H4 (cell line): ENCODE measurements around the gene RAB9A. TPM values are rescaled to one million over a fixed set of nuclear protein-coding genes. Genes with fewer than 3 reads are reported as not detected.
"Not testable (repeated sequence)": the region's sequence is repeated elsewhere in the genome, so short reads cannot be mapped to it uniquely, and the experiment has no call there.

Source experiments
- DNase-seq: peaks from one replicate; pipeline ENCODE4 v3.0.0-alpha.2; 2015; ENCODE audit warnings: low spot score
- total RNA-seq: library from RNA; depleted of rRNA; stranded (reverse); fragments of >200 nt; shearing (Covaris generic); gene quantifications from 2 replicates; pipeline ENCODE4 v1.2.3, GENCODE V29; 2014

Gene RAB9A
- total RNA-seq, 1 experiment from 2014 or later = 131 TPM

DNA sequence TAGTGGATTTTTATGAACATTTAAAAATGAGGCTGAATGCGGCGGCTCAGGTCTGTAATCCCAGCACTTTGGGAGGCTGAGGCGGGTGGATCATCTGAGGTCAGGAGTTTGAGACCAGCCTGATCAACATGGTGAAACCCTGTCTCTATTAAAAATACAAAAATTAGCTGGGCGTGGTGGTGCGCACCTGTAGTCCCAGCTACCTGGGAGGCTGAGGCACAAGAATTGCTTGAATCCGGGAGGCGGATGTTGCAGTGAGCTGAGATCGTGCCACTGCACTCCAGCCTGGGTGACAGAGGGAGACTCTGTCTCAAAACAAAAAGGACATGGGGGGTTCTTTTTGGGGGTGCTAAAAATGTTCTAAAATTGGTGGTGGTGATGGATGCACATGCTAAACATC lies 19.2 kb upstream of the RAB9A start:
- not testable (repeated sequence) for DNase-seq

DNA sequence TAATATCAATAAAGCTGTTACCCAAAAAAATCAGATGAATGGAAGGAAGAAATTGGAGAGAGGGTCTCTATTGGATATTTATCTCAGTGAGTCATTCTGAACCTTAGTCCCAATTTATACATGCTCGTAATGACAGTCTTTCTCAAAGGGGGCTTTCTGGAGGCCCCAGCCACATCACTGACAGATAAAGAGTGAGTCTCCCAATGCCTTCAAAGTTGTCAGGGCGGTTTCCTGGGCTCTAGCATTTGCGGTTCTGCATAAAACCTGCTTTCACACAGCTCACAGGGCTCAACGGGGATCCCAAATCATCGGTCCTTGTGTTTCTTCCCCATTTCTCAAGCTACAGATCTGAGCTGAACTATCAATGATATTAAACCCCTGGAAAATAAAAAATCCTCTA lies 18.7 kb upstream of the RAB9A start:
- DNase-seq = no peak

DNA sequence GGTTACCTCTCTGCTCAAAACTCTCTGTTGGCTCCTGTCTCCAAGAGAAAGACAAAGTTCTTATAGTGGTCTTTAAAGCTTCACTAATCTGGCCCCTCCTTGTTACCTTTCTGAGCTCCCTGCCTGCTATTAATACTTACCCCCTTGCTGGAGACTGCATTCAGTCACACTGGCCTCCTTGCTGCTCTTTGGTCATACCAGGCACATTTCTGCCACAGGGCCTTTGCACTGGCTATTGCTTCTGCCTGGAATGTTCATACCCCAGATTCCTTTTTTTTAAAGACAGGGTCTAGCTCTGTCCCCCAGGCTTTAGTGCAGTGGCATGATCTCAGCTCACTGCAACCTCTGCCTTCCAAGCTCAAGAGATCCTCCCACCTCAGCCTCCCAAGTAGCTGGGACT lies 15.9 kb upstream of the RAB9A start:
- DNase-seq = no peak

DNA sequence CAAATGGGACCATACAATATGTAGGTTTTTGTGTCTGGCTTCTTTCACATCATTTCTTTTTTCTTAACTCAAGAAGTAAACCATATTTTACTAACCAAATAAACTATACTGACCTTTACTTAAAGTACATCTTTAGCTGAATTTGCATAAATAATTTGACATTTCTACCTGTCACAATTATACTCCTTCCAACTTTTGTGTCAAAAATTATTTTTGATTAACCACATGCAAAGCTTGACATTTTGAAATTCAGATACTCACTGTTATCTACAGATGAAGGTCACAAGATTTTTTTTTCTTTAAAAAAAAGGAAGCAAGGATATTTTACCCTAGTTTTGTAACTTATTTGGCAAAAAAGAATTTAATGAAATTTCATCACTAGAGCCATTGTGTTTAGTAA lies 12.0 kb upstream of the RAB9A start:
- DNase-seq = no peak

GRCh38 chrX:13679700-13680099 lies 9.2 kb upstream of the RAB9A start:
- not testable (repeated sequence) for DNase-seq

DNA sequence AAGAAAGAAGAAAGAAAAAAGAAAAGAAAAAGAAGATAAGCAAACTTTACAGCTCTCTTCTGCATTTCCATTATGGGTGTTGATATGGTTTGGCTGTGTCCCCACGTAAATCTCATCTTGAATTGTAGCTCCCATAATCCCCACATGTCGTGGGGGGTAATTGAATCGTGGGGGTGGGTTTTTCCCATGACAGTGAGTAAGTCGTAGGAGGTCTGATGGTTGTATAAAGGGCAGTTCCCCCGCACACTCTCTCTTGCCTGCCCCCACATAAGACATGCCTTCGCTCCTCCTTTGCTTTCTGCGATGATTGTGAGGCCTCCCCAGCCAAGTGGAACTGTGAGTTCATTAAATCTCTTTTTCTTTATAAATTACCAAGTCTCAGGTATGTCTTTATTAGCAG lies 7.3 kb upstream of the RAB9A start:
- DNase-seq = no peak

GRCh38 chrX:13684361-13684760 lies 4.6 kb upstream of the RAB9A start:
- no peak for DNase-seq

DNA sequence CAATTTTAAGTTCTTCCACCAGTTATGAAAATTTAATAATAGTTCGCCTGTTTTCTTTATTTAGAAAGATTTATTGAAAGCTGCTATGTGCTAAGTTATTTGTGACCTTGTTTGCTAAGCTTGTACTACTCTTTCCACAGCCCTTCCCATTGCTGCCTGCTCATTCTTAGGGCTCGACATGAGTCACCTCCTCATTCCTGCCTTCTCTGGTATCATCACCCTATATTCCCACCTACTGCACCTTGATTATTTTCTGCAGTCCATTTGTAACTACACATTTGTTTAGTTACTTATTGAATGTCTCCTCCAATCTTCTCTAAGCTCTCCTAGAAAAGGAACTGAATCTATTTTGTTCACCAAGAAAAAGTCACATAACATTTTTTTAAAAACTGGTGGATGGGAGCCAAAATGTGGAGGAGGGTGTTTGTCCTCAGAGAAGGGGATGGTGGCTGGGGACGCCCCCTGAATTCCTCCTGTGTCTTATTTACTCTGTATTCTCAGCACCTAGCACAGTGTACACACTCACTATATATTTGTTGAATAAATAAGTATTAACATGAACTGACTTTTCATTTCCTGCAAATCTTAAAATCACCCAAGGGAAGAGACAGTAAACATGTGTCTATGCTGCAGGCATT lies 3.7 kb upstream of the RAB9A start:
- DNase-seq = no peak

DNA sequence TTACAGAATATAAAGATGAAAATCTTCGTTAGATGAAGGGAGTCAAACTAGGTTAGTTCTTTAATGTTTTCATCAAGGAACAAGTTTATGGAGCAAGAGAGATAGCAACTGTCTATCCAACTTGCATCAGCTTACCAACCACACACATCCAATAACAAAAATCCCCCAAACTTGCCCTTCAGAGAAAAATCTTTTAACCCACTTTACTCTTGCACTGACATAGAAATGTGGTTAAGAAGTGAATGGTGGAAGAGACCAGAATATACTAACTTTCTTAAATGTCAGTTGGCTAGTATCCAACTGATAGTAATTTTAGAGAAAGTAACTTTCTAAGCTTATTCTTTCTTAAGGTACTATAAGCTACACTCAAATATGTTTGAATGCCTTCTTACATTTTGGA lies 1.7 kb upstream of the RAB9A start:
- DNase-seq = no peak

GRCh38 chrX:13688384-13688957 lies 457 bp upstream of the RAB9A start:
- no peak for DNase-seq

- DNase-seq = no peak
Observed at GRCh38 chrX:13689741-13690211, 848 bp downstream of the RAB9A start.

DNA sequence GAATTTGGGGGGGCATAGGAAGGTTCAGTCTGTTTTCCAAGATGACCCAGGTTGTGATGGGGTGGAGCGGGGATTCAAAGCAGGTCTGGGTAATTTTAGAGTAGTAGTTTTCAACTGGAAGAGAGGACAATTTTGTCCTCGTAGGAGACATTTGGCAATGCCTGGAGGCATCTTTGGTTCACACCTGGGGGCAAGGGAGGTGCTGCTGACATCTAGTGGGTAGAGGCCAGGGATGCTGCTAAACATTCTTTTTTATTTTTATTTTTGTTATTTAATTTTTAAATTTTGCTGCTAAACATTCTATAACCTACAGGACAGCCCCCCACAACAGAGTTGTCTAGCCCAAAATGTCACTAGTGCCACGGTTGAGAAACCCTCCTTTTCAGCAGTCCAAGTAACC lies 1.9 kb downstream of the RAB9A start:
- no peak for DNase-seq

GRCh38 chrX:13691841-13692371 lies 3.0 kb downstream of the RAB9A start:
- no peak for DNase-seq

- DNase-seq = no peak
Observed at GRCh38 chrX:13692771-13693231, 3.9 kb downstream of the RAB9A start.

DNA sequence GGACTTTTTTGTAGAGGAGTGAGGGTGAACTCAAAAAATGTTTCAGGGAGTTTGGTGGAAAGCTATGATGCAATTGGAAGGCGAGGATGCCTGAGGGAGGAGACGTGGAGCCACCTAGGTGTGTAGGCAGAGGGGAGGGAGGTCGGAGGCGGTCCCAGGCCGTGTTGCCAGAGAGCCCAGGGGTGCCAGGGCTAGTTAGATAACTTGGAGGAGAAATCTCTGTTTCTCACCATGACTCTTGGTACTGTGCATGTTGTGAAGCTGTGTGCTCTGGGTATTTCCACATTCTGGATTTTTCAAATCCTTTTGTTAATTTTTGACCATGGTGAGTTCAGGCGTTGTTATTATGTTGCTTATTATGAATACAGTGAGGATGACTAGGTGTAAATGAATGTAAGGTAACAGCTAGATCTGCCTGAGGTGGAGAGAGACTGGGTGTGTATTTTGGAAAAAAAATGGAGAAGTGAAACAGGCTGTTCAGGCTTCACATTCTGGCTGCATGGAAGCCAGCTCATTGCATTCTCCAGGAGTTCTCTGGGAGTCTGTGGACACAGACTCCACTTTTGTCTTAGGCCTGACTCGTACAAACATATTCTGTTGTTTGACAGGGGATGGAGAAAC lies 4.5 kb downstream of the RAB9A start:
- DNase-seq = no peak

DNA sequence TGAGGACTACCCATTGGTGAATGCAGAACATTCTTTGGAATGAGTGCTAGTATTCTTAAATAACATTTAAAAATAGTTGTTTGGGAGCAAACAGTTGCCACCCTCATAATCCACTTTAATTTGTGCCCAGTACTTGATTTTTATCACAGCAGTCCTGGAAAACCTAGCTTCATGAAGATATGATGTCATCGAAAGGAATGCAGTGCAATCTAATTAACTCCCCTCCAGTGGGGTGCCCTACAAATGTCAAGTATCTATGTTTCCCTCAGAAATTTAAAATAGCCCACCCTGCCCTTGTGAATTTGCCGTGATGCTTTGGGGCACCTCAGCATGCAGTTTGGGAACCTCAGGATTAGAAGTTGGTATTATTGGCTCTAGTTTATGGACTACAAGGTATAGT lies 5.4 kb downstream of the RAB9A start:
- no peak for DNase-seq

DNA sequence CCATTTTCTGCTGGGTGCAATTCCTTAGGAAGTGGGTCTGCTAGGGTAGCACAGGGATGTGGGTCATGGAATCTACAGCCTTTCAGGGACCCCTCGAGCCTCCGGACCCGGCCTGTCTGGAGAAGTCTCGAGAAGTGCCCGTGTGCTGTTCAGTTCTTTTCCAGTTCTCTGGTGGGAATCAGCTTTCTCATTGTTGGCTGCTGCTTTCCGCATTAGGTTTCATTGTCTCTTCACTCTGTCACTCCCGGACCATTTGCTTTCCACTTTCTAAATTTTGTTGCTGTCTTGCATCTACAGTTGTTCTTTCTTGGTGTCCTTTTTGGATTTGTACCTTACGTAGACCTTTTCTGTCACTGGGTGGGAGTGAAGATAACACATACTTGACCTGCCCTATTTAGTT lies 6.1 kb downstream of the RAB9A start:
- DNase-seq = no peak

- DNase-seq = no peak
Observed at GRCh38 chrX:13695601-13696115, 6.7 kb downstream of the RAB9A start.

DNA sequence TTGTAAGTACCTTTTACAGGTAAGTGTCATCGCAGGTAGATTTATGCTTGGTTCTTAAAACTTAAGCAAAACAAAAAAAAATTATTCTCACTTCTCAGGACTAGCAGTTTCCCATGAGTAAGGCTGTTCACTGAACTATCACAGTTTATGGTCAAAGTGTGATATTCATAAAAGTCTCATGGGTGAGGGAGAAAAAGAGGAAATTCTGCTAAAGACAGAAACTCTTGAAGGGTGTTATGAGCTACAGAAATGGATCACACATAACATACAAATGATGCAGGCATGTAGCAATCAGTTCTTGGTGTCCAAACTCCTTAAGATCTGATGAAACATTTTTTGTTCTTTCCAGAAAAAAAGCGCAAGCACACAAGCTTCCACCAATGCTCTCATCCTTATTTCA lies 8.5 kb downstream of the RAB9A start:
- DNase-seq = no peak

DNA sequence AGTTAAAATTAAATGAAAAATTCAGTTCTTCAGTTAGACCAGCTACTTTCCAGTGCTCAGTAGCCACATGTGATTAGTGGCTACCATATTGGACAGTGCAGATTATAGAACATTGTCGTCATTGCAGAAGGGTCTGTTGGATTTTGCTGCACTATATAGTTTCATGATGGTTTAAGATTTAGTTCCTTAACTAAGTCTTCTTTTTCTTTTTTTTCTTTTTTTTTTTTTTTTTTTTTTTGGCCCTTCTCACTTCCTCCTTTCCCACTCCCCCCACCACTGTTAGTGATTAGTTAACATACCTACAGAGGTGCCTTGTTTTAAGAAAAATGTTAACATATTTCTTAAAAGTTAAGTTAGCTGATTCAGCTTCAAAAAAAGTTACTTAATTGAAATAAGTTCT lies 9.0 kb downstream of the RAB9A start:
- no peak for DNase-seq

DNA sequence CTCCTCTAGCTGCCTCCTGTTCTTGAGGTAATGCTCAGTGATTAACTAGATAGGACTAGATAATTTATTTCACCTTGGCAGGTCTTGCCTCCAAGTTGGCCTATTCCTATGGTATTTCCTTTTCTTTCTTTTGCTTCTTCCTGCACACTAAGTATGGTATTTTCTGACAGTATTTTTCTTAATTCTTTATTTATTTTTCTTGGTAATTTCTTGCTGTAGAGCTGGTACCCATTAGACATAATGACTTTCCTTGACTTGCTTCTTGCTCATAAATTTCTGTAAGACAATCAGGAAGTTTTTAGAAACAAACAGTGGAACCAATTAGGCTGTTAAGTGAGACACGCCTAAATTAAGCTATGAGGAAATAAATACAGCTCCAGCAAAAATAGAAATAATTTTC lies 9.5 kb downstream of the RAB9A start:
- DNase-seq = no peak

GRCh38 chrX:13699183-13699826 lies 10.4 kb downstream of the RAB9A start:
- no peak for DNase-seq
